ENCODE results near the gene PPP1R3E.
"Not testable (repeated sequence)": the region's sequence is repeated elsewhere in the genome, so short reads cannot be mapped to it uniquely, and the experiment has no call there.

Gene PPP1R3E

DNA sequence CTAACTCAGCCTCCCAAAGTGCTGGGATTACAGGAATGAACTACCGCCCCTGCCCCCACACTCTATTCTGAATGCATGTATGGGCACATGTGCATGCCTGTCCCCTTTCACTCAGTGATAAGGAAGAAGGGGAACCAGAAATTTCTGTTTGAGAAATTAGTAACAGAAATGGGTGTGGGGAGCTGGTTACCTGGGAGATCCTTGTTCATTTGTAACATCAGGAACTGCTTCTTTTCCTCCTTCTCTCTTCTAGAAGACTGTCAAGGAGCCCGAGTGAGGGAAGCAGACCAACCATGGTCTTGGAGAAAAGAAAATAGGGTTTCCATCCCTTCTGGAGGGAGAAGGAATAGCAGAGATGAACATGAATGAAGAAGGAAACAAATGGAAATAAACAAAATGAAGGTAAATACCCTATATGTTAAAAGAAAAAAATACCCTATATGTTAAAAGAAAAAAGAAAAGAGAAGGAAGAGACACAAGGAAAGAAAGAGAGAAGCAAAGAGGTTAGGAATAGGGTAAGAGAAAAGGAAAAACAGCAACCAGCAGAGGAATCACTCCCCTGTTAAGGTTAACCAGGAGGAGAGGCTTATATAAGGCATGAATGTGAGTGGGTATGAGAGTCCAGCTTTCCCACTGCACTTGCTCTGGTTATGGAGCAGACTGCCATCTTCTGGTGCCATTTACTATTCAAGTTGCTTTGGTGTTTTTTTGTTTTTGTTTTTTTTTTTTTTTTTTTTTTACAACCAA, 3.3 kb downstream of the PPP1R3E start:
- no peak overlapping the region for H3K4me3 ChIP-seq (ENCODE audit: low read depth, low read length)

DNA sequence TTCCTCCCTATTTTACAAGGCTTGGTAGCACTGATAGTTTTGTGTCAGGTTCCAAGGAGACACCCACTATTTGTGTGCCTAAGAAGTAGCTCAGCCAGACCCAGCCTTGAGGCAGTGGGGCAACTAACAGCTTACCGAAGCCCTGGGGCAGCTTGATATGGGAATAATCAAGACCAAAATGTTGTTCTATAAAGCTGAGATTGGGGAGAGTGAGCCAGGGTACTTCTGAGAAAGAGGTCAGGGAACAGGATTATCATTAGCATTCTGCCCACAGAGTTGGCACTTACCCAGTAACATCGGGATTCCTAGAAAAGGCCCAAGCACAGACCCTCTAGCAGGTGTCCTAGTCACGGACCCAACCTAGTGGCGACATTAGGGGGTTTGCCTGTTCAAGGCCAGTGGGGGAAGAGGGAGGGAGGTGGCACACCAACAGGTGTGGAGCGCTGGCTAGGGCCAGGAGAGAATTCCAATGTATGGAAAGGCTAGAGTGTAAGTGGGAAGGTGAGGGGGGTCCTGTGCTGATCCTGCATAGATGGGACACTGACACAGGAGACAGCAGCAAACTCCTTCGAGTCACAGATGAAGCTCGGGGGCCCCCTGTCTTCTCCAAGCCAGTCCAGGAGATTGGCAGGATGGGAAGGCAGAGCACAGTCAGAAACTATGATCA, 4.9 kb downstream of the PPP1R3E start:
- no peak overlapping the region for H3K4me3 ChIP-seq (ENCODE audit: low read depth, low read length)

DNA sequence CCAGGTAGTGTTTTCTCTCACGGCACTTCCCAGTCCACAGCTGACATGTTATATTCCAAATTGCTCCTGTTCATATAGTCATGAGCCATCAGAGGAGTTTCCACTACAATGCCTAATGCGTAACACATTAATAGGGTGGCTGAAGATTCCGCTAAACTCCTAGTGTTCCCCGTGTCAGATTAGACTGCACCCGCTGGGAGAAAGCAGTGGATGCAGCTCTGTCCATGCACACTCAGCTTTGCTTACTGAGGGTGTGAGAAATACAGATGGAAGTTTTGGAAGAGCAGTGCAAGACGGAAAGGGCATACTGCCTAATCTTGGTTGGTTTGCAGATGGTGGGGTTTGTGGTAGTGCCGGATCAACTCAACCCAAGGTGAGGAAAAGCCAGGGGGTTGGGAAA, 5.6 kb downstream of the PPP1R3E start:
- H3K4me3 ChIP-seq (ENCODE audit: low read depth, low read length), result no peak overlapping the region

DNA sequence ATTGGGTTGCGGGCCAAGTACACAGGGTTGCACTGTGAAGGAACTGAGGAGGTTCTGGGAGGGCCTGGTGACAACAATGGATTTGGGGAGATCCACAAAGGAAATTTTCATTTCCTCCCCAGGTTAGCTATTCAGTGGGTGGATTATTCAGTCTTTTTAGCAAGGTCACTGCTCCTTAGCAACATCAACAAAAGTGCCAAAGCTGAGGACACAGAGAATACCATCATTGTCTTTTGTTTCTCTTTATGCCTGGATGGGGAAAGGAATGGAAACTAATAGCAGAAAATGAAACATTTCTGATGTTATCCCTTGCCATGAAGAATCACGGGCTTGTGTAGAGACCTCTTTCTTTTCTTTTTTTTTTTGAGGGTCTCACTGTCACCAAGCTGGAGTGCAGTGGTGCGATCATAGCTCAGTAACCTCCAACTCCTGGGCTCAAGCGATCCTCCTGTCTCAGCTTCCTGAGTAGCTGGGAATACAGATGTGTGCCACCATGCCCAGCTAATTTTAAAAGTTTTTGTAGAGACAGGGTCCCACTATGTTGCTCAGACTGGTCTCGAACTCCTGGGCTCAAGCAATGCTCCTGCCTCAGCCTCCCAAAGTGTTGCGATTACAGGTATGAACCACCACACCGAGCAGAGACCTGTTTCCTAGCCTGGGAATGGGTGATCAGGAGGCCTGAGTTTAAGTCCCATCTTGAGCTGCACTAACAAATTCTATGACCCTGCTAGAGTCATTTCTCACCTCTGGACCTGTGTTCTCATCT, 6.5 kb downstream of the PPP1R3E start:
- H3K4me3 ChIP-seq (ENCODE audit: low read depth, low read length), result no peak overlapping the region

DNA sequence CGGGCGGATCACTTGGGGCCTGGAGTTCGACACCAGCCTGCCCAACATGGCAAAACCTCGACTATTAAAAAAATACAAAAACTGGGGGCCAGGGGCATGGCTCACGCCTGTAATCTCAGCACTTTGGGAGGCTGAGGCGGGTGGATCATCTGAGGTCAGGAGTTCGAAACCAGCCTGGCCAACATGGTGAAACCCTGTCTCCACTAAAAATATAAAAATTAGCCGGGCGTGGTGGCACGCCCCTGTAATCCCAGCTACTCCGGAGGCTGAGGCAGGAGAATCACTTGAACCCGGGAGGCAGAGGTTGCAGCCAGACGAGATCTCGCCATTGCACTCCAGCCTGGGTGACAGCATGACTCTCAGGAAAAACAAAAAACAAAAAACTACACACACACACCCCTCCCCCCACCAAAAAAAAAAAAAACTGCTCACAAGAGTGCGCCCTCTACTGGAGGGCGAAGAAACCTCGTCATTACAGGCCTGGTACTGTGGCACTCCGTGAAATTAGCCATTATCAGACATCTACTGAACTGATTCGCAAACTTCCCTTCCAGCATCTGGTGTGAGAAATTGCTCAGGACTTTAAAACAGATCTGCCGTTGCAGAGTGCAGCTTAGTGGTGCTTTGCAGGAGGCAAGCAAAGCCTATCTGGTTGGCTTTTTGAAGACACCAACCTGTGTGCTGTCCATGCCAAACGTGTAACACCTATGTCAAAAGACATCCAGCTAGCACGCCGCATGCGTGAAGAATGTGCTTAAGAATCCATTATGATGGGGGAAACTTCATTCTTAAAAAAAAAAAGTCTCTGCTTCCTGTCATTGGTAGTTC, 7.7 kb downstream of the PPP1R3E start:
- no peak overlapping the region for H3K4me3 ChIP-seq (ENCODE audit: low read depth, low read length)

DNA sequence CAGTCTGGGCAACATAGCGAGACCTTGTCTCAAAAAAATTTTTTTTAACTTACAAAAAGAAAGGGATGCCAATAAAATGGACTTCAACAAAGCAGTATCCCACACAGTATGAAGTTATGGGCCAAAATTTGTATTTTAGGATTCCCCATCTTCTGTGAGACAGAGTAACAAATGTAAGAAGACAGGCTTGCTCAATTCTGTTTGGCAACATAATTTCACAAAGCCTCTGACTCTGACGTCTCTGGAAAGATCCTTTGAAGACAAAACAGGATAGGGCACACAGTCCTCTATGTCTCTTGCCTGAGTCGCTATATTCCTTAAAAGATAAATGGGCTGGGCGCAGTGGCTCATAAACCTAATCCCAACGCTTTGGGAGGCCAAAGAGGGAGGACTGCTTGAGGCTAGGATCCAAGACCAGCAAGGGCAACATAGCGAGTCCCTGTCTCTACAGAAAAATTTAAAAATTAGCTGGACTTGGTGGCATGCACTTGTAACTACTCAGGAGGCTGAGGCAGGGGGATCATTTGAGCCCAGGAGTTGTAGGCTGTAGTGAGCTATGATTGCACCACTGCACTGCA, 15.7 kb downstream of the PPP1R3E start:
- H3K4me3 ChIP-seq (ENCODE audit: low read depth, low read length), result peak overlapping the region; percentile 67

DNA sequence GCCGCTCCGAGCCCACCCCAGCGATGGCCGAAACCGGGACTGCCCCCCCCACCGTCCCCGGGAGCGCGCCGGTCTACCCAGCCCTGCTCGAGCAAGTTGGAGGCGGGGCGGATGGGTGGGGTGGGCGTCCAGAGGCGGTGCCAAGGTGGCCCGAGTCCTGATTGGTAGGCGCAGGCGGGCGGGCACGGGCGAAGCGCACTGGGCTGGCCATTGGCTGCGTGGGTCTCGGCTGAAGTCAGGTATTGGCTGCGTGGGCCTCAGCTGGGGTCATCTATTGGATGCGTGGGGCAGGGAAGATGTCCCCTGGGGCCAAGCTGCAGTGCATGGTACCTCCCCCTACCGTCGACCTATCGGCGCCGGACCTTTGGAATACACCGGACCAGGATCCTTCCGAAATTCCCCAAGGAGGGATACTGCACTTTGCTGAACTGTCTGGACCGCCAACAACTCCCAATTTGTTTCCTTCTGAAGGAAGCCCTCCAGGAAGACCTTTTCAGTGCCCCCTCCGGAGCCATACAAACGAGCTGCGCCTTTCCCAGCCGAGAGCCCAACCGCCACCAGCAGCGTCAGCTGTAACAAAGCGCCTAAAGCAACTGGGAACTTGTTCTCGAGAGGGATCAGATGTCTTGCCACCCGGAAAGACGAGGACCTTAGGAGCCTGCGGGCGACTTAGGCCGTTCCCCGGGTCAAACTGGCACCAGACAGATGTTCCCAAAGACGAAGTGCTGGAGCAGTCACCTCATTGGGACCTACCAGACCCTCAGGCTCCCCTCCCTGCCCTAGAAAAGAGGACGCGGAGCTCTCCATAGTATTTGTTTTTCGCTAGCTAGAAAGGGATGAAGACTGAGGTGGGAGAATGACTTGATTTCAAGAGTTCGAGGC, 16.4 kb downstream of the PPP1R3E start, which contains the start of gene HOMEZ:
TSS of gene HOMEZ (minus strand) at position 113 of the 882 bp plus-strand sequence. CDS start 180 bp downstream, outside the sequence.
- peak within 1 kb of the TSS; percentile 67 for H3K4me3 ChIP-seq (ENCODE audit: low read depth, low read length)

DNA sequence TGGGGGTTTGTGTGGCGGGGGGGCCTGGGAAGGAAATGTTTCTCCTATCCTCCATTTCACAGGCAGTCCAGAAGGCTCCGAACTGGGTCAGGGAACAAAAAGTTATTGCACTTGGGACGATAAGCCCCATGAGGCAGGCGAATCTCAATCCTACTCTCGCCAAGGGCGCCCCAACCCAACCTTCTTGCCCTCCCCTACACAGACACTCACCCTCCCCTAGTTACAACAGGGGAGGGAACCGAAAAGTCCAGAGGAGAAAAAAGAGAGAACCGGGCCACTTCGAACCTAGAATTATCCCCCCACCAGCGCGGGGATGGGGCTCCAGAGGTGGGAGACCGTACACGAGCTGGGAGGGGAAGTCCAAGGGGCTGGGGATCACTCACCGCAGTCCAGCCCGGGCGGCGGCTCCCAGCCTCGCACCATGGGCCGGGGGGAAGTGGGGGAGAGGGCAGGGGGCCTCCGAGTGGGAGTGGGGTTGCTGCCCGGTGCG, 17.1 kb downstream of the PPP1R3E start:
- H3K4me3 ChIP-seq (ENCODE audit: low read depth, low read length), result peak overlapping the region; percentile 67

DNA sequence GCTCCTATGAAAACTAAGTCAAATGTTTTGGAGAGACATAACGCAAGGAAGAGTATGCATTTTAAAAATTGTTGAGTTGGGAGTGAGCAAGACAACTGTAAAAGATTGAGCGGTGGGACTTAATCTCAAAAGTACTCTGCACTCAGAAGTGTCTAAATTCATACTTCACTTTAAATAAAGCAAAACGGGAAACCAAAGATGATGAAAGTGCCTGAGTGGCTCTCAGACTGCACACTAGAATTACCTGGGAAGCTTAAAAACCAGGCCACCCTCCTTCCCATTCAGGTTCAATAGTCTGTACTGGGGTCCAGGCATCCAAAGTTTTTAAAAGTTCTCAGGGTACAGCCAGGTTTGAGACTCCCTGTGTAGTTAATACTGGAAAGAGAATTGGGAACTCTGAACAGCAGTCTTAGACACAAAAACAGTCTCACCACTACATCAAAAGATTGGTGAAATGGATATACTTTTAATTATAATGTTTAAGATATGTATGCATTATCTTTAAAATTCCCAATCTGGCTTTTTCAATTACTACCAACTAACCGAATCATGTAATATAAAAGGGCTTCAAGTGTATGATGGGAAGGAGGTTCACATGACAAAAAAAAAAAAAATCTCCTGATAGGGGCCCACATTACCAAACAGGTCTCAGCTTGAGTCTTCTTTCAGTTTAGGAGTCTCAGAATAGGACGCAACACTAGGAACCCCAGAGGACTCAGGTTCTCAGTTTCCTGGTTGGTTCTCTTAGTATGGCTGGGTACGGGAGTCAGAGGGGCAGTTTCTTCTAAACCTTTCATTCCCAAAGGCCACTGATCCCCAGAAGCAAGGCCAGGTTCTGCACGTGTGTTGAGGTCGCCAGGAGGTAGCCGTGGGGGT, 17.8 kb downstream of the PPP1R3E start:
- peak overlapping the region; percentile 67 for H3K4me3 ChIP-seq (ENCODE audit: low read depth, low read length)

DNA sequence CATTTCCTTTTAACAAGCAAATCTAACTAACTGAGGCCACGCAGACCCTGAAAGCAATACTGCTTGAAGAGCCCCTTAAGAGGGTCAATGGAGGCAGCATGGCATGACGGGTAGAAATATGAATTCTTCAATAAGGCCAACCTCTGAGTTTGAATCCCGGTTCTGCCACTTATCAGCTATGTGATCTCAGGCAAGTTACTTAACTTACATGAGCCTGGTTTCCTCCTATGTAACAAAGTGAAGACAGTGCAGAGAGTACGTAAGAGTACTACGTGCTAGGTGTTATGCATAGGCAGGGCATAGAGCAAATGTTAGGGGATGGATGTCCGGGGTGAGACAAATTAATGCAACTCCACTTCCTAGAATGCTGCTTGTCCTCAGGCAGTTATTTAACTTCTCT, 21.4 kb downstream of the PPP1R3E start:
- H3K4me3 ChIP-seq (ENCODE audit: low read depth, low read length), result no peak overlapping the region

DNA sequence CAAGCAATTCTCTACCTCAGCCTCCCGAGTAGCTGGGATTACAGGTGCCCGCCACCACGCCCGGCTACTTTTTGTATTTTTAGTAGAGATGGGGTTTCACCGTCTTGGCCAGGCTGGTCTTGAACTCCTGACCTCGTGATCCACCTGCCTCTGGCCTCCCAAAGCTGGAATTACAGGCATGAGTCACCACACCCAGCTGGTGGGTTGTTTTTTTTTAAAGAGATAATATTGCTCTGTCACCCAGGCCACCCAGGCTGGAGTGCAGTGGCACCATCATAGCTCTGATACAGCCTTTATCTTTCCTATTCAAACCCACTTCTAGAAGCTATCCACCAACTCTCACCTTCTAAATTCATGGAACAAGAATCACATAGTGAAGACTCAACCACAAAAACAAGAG, 24.7 kb downstream of the PPP1R3E start:
- not testable (repeated sequence) for H3K4me3 ChIP-seq (ENCODE audit: low read depth, low read length)

DNA sequence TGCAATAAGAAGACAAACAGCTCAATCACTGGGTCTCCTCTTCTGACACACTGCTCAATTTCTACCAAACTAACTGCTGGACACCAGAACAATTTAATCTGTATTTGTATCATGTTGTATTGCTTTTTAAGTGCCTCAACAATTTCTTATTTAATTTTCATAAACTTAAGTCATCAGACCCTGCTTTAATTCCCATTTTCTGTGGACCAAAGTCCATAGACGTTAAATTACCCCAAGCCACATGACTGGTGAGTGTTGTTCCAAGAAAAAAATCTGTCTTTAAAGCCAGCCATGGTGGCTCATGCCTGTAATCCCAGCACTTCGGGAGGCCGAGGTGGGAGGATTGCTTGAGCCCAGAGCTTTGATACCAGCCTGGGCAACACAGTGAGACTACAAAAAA, 25.5 kb downstream of the PPP1R3E start:
- no peak overlapping the region for H3K4me3 ChIP-seq (ENCODE audit: low read depth, low read length)

DNA sequence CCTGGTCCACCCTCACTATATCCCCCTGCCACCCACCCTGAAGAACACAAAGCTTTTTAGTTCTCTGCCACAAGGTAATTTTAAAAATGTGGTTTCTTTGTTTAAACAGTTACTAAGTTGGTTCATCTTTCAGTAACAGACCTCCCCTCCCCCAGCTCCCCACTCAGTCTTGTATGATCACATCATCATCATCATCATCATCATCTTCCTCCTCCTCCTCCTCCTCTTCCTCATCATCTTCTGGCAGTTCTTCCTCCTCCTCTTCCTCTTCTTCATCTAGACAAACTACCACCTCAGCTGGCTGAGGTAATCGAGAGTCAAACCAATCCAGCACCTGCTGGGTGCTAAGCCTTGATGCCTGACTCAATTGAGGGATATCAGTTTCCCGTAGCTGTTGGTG, 27.2 kb downstream of the PPP1R3E start:
- H3K4me3 ChIP-seq (ENCODE audit: low read depth, low read length), result no peak overlapping the region

DNA sequence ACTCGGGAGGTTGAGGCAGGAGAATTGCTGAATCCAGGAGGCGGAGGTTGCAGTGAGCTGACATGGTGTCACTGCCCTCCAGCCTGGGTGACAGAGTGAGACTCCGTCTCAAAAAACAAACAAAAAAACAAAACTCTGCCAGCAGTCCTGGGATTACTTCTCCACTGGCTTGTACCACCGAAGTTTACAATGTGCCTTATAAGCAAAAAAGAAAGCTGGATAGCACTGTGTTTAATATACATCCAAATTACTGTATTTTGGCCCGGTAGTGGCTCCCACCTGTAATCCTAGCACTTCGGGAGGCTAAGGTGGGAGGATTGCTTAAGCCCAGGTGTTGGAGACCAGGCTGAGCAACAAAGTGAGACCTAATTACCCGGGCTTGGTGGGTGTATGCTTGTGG, 33.5 kb downstream of the PPP1R3E start:
- no peak overlapping the region for H3K4me3 ChIP-seq (ENCODE audit: low read depth, low read length)

DNA sequence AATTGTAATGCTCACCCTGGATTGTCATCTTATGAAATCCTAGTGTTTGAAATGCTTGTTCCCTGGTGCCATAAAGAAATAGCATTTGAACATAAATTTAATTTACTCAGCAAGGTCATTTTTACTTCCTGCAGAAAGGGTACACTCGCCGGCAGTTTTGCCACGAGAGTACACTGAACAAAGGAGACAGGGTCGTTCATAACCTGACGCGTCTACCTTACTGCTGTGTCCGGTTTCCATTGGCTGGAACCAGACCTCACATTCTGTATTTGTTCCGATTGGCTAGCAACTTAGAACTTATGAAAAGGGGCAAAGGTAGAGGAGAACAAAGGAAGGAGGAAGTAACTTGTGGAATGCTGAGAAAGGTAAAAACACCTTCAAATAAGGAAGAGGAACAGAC, 41.8 kb downstream of the PPP1R3E start:
- not testable (repeated sequence) for H3K4me3 ChIP-seq (ENCODE audit: low read depth, low read length)

DNA sequence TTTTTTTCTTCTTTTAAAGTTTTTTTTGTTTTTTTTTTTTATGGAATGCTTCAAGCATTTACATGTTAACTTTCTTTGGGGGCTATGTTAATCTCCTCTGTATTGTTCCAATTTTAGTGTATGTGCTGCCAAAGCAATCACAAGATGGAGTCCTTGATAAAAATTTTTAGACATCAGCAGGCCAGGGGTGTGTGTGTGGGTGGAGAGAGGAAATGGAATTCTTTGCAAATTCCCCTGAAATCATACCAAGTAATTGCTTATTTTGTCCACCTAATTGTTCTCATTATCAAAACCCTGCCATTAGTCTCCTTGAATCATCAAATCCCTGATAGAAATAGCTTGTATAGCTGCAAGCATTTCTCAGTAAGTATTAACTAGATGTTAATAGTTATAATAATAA, 43.2 kb downstream of the PPP1R3E start:
- H3K4me3 ChIP-seq (ENCODE audit: low read depth, low read length), result no peak overlapping the region

DNA sequence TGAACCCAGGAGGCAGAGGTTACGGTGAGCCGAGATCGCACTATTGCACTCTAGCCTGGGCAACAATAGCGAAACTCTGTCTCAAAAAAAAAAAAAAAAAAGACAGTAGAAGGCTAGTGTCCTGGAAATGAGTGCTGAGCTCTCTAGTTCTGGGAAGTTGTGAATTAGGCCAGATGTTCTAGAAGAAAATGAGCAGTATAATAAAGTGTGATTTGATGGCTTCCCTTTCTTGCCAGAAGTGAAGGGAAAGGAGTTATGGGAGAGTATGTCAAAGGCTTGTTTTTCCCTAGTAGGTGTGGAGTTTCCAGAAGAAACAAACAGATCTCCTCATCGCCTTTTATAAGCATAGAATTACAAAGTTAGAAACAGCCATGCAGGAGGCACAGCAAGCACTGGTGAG, 44.4 kb downstream of the PPP1R3E start:
- no peak overlapping the region for H3K4me3 ChIP-seq (ENCODE audit: low read depth, low read length)
